Panc1 (cell line): ENCODE data around the gene MIR17HG. TPM values are rescaled to one million over a fixed set of nuclear protein-coding genes. Genes with fewer than 3 reads are reported as not detected.
"Not testable (repeated sequence)": the region's sequence is repeated elsewhere in the genome, so short reads cannot be mapped to it uniquely, and the experiment has no call there.

Experiments
- ATAC-seq: fragments of 200-7000 bp; cut with Tn5 transposase; 2 replicates; pipeline ENCODE4 v1.9.1; 2020; ENCODE audit warnings: mild to moderate bottlenecking, moderate library complexity
- BruUV-seq: library from RNA; stranded (reverse); fragments of 400-500 nt; replicated peaks from 2 replicates; lab custom pipeline; 2021; lab: Mats Ljungman, UMichigan
- CTCF ChIA-PET: fragments of 300-600 bp; sonication (Branson Sonifier 250); formaldehyde crosslinking; loops from one replicate; lab custom pipeline; 2022; ENCODE audit warnings: antibody characterized with exemption; lab: Charles Lee
- POLR2A ChIA-PET: fragments of 300-600 bp; sonication (Branson Sonifier 250); formaldehyde crosslinking; loops from one replicate; lab custom pipeline; 2022; ENCODE audit warnings: antibody characterized with exemption; lab: Charles Lee
- DNase-seq: peaks from one replicate; pipeline ENCODE4 v3.0.0-alpha.2; 2010; ENCODE audit warnings: low read depth, low spot score
- H3K27ac ChIP-seq: 2 replicates; pipeline ENCODE4 v1.5.1; 2011; ENCODE audit warnings: mild to moderate bottlenecking, low read length, inconsistent platforms
- H3K27me3 ChIP-seq: fragments of 200-500 bp; sonication (Bioruptor generic); 2 replicates; pipeline ENCODE4 v1.6.0; 2014; ENCODE audit warnings: low read length, inconsistent platforms; ENCODE audit not compliant: control insufficient read depth, insufficient read depth
- H3K36me3 ChIP-seq: fragments of 200-500 bp; sonication (Bioruptor generic); 2 replicates; pipeline ENCODE4 v1.5.1; 2014; ENCODE audit warnings: inconsistent platforms, mild to moderate bottlenecking, low read length, moderate library complexity; ENCODE audit not compliant: control insufficient read depth, insufficient read depth
- H3K4me1 ChIP-seq: 2 replicates; pipeline ENCODE4 v1.5.1; 2011; ENCODE audit warnings: inconsistent platforms, mild to moderate bottlenecking, low read length, moderate library complexity; ENCODE audit not compliant: control insufficient read depth, insufficient read depth
- H3K4me3 ChIP-seq, 2 experiments: 2 replicates each; pipeline ENCODE4 v1.5.1; 2011 to 2012; ENCODE audit warnings: low read depth in 2 of 2, low read length in 2 of 2, mild to moderate bottlenecking in 2 of 2, inconsistent platforms in 1 of 2, moderate library complexity in 1 of 2
- H3K9me3 ChIP-seq: fragments of 200-500 bp; sonication (Bioruptor generic); 2 replicates; pipeline ENCODE4 v1.5.1; 2014; ENCODE audit warnings: low read depth, mild to moderate bottlenecking, inconsistent platforms, low read length, moderate library complexity; ENCODE audit not compliant: control insufficient read depth, insufficient read depth
- CTCF ChIP-seq: fragments of 450-650 bp; IDR thresholded peaks from 2 replicates; pipeline ENCODE4 v1.5.1; 2017; ENCODE audit warnings: mild to moderate bottlenecking
- POLR2AphosphoS5 ChIP-seq: IDR thresholded peaks from 2 replicates; pipeline ENCODE4 v1.6.1; 2012; ENCODE audit warnings: mild to moderate bottlenecking, low read depth, low read length, moderate library complexity
- REST ChIP-seq, 2 experiments: IDR thresholded peaks; 2 replicates each; pipeline ENCODE4 v1.6.1; 2011 to 2012; ENCODE audit warnings: low read depth in 2 of 2, control low read depth in 1 of 2, low read length in 1 of 2, mild to moderate bottlenecking in 1 of 2, moderate library complexity in 1 of 2; ENCODE audit not compliant: insufficient read depth in 1 of 2
- SIN3A ChIP-seq: IDR thresholded peaks from 2 replicates; pipeline ENCODE4 v1.6.1; 2012; ENCODE audit warnings: low read depth, mild to moderate bottlenecking, low read length, moderate library complexity, borderline replicate concordance; ENCODE audit not compliant: insufficient read depth
- TCF7L2 ChIP-seq: IDR thresholded peaks from 2 replicates; pipeline ENCODE4 v1.6.1; 2011; ENCODE audit warnings: mild to moderate bottlenecking, low read depth, low read length, inconsistent platforms
- in situ Hi-C: cut with HindIII; loops from 2 replicates; pipeline ENCODE4 v1.10.0; 2016; ENCODE audit warnings: low sequenced_read_pairs, low pct_unique_long_range_greater_than_20kb
- intact Hi-C: fragments of 100-400 bp; cut with micrococcal nuclease; formaldehyde crosslinking; loops from one replicate; pipeline ENCODE4 v1.10.0; 2022; ENCODE audit not compliant: unreplicated experiment
- total RNA-seq: library from RNA; stranded (reverse); gene quantifications from one replicate; pipeline ENCODE4 v1.2.1, GENCODE V29; 2021; ENCODE audit not compliant: unreplicated experiment

The MIR17HG gene
- total RNA-seq, 1 experiment from 2014 or later: 3.1 TPM

- no peak for TF ChIP-seq TCF7L2
- no peak for TF ChIP-seq CTCF
- no peak for TF ChIP-seq SIN3A
- no peak for TF ChIP-seq REST (IDR thresholded peaks at IDR 0.05; ENCODE audit: insufficient read depth in 1 of 2, low read depth in 2 of 2, low read length in 1 of 2)
- TF ChIP-seq POLR2AphosphoS5: no peak
- Histone ChIP-seq H3K27ac (no peak overlapping the region), H3K4me1 (peaks cover 9% of the 10 kb centered on the region), H3K9me3 (no peaks in the 10 kb centered on the region), H3K36me3 (peaks cover 58% of the 10 kb centered on the region), H3K4me3 (no peak overlapping the region), H3K27me3 (no peaks in the 10 kb centered on the region; the same call in 1 of the 2 replicates)
- DNase-seq (no peak), ATAC-seq (no peak)
- intact Hi-C loops: no loop called here
- in situ Hi-C loops: no loop called here
- no TSS peak for BruUV-seq
- POLR2A ChIA-PET: no interaction called here
- CTCF ChIA-PET: no interaction called here
These were observed 3.6 kb downstream of the MIR17HG start for GRCh38 chr13:91351123-91351522.

DNA sequence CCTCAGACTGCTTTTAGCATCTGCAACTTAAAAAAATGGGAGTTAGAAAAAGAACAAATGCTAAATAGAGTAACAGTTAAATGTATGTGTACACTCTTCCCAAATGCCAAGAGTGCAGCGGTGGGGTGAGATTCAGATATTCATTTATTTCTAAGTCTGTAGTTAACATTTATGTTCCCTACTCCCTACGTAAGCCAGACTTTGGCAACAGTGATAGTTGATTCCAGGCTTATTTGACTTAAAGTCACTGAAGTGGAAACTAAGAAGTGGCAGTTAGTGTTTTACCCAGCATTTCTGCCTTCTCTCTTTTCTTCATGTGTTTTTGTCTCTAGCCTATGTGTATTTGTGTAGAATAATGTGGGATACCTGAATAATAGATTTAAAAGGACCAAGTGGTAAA is 4.5 kb downstream of the MIR17HG start:
- Histone ChIP-seq H3K4me1 (peaks cover 9% of the 10 kb centered on the region), H3K9me3 (no peaks in the 10 kb centered on the region), H3K4me3 (no peak overlapping the region), H3K36me3 (peaks cover 58% of the 10 kb centered on the region), H3K27me3 (no peaks in the 10 kb centered on the region), H3K27ac (no peak overlapping the region)
- ATAC-seq (no peak), DNase-seq (no peak)
- BruUV-seq: no TSS peak
- in situ Hi-C loops (no loop called here), intact Hi-C loops (no loop called here)
- CTCF ChIA-PET: no interaction called here
- TF ChIP-seq REST (IDR thresholded peaks at IDR 0.05; ENCODE audit: insufficient read depth in 1 of 2, low read depth in 2 of 2, low read length in 1 of 2) (no peak), SIN3A (no peak), POLR2AphosphoS5 (no peak), CTCF (no peak), TCF7L2 (no peak)
- POLR2A ChIA-PET: no interaction called here

- H3K9me3 ChIP-seq, ATAC-seq, H3K27ac ChIP-seq, BruUV-seq, intact Hi-C loops, DNase-seq, in situ Hi-C loops, CTCF ChIA-PET, H3K27me3 ChIP-seq, H3K4me3 ChIP-seq, H3K4me1 ChIP-seq: not testable (repeated sequence)
- peaks cover 58% of the 10 kb centered on the region for H3K36me3 ChIP-seq
- POLR2A ChIA-PET: interaction anchor here (0.7 kb wide), 1 partner anchor 133 kb away, joined by 12 read pairs; no protein-coding TSS in a partner anchor
These were observed 5.4 kb downstream of the MIR17HG start for GRCh38 chr13:91352891-91353290.
